Measurements from ENCODE around the gene PTPRD.

Gene PTPRD

GRCh38 chr9:9719373-9720112 is 893.3 kb downstream of the PTPRD start:
- TF ChIP-seq CTCF (IDR thresholded peaks at IDR 0.05; ENCODE audit: low read depth, low read length, missing control alignments): no peak
- H3K4me3 ChIP-seq (ENCODE audit: low read depth, low read length): no peak overlapping the region
- no peak for DNase-seq (ENCODE audit: low read depth)
- in situ Hi-C loops (cut with HindIII; ENCODE audit: low sequenced_read_pairs): no loop called here

DNA sequence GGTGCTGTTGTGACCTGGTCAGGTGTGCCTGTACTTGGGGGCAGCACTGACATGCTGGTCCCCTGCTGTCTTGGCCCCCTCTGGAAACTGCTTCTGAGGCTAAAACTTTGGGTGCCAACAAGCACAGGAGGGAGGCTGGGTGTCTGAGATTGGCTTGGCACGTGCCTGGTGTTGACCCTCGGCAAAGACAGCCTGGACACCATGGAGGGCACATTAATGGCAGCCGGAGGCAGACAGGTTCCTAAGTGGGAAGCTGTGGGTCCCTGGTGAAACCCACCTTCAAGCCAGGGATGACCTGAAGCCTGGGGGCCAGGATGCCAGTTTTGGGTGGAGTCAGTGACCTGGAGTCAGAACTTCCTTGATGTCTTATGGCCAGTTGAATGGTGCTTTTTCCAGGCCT is 894.1 kb downstream of the PTPRD start:
- no peak for DNase-seq (ENCODE audit: low read depth)
- in situ Hi-C loops (cut with HindIII; ENCODE audit: low sequenced_read_pairs): no loop called here
- no peak for TF ChIP-seq CTCF (IDR thresholded peaks at IDR 0.05; ENCODE audit: low read depth, low read length, missing control alignments)
- H3K4me3 ChIP-seq (ENCODE audit: low read depth, low read length): no peak overlapping the region

GRCh38 chr9:9679433-9679832 is 933.4 kb downstream of the PTPRD start:
- DNase-seq (ENCODE audit: low read depth): no peak
- TF ChIP-seq CTCF (IDR thresholded peaks at IDR 0.05; ENCODE audit: low read depth, low read length, missing control alignments): no peak
- H3K4me3 ChIP-seq (ENCODE audit: low read depth, low read length): no peak overlapping the region
- in situ Hi-C loops (cut with HindIII; ENCODE audit: low sequenced_read_pairs): no loop called here

- no peak for DNase-seq (ENCODE audit: low read depth)
- no peak for TF ChIP-seq CTCF (IDR thresholded peaks at IDR 0.05; ENCODE audit: low read depth, low read length, missing control alignments)
- no peak overlapping the region for H3K4me3 ChIP-seq (ENCODE audit: low read depth, low read length)
- in situ Hi-C loops (cut with HindIII; ENCODE audit: low sequenced_read_pairs): no loop called here
Observed at GRCh38 chr9:9674461-9674860, 938.3 kb downstream of the PTPRD start.

- in situ Hi-C loops (cut with HindIII; ENCODE audit: low sequenced_read_pairs): no loop called here
- H3K4me3 ChIP-seq (ENCODE audit: low read depth, low read length): no peak overlapping the region
- no peak for TF ChIP-seq CTCF (IDR thresholded peaks at IDR 0.05; ENCODE audit: low read depth, low read length, missing control alignments)
- DNase-seq (ENCODE audit: low read depth): no peak
Observed at GRCh38 chr9:9670454-9670853, 942.3 kb downstream of the PTPRD start.

DNA sequence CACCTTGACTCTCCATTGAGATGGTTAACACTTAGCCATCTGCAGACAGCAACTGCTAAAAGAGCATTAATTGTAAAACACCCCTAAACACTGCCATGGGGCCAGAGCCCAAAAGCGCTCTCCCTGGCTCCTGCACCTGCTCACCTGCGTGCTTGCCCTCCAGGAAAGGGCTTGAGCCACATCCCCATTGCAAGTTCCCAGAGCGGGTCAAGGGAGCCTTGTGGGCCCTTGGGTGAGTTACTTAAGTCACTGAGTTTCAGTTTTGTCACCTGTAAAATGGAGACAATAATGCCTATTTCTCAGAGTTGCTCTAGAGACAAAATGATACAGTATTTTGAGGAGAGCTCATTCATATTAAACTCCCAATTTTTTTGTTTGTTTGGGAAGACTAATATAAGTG is 967.8 kb downstream of the PTPRD start:
- in situ Hi-C loops (cut with HindIII; ENCODE audit: low sequenced_read_pairs): no loop called here
- DNase-seq (ENCODE audit: low read depth): no peak
- no peak overlapping the region for H3K4me3 ChIP-seq (ENCODE audit: low read depth, low read length)
- TF ChIP-seq CTCF (IDR thresholded peaks at IDR 0.05; ENCODE audit: low read depth, low read length, missing control alignments): no peak
